ENCODE data around the gene OR9G4.

GRCh38 chr11:56751480-56751879 is 3.0 kb upstream of the OR9G4 start:
- TF ChIP-seq CTCF (IDR thresholded peaks at IDR 0.05) (no peak), POLR2A (IDR thresholded peaks at IDR 0.05) (no peak)

All from ovary (tissue), 3 donors.